ENCODE data around the gene FOXO6. TPM values are rescaled to one million over a fixed set of nuclear protein-coding genes. Genes with fewer than 3 reads are reported as not detected.

The FOXO6 gene
- total and polyA plus RNA-seq, 7 experiments from 2014 or later = 0.66 to 1.3 TPM; not detected in 5

GRCh38 chr1:41392528-41392924 lies 31.3 kb downstream of the FOXO6 start:
- Histone ChIP-seq H3K9me3 (ENCODE audit: control insufficient read depth in 2 of 3, low read length in 3 of 3) (no peaks in the 10 kb centered on the region), H3K27ac (ENCODE audit: low read depth, low read length) (no peak overlapping the region), H3K27me3 (ENCODE audit: control insufficient read depth in 2 of 2, insufficient read depth in 2 of 2, low read length in 2 of 2) (no peaks in the 10 kb centered on the region), H3K4me3 (ENCODE audit: low read length) (no peak overlapping the region), H3K4me1 (ENCODE audit: control insufficient read depth in 2 of 2, insufficient read depth in 2 of 2, low read length in 2 of 2) (no peaks in the 10 kb centered on the region), H3K36me3 (ENCODE audit: control insufficient read depth in 2 of 3, insufficient read depth in 3 of 3, low read length in 3 of 3) (no peaks in the 10 kb centered on the region)
- Mint-ChIP-seq H3K27me3 (peaks cover 17 to 28% (median 20%) of the 10 kb centered on the region in 5 donors), H3K4me3 (no peak overlapping the region), H3K4me1 (peaks cover 0 to 6% (median 0%) of the 10 kb centered on the region in 7 donors), H3K27ac (no peak overlapping the region), H3K36me3 (no peaks in the 10 kb centered on the region), H3K9me3 (peaks cover 0 to 2% (median 0%) of the 10 kb centered on the region in 11 donors)
- no peak for DNase-seq
- intact Hi-C loops (cut with micrococcal nuclease) = no loop called here
- ATAC-seq = no peak
- ChIA-PET POLR2A (no interaction called here), CTCF (no interaction called here)

DNA sequence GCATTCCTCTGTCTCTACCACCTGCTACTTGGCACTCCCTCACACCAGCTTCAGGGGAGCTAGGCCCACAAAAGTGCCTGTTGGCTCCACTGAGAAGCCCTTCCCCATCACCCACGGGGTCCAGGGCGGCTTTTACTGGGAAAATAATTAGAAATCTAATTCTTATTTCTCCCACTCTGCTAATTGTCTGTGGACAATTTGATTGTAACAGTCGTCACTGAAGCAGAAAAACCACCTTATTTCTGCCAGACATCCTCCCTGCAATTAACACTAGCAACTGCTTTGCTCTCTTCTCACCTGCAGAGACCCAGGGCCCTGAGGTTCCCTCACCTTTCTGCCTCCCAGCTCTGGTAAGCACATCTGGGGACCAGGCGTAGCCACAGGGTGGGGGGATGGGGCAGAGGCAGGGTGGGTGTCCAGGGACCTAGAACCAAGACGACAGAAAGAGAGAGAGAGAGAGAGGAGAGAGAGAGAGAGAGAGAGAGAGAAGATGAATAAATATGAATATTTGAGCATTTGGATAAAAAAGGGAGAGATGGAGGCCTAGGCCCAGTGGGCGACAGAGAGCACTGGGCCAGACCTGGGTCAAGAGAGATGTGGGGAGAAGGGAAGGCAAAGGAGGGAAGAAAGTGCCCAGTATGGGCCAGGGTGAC lies 32.6 kb downstream of the FOXO6 start:
- Mint-ChIP-seq H3K4me3 (no peak overlapping the region), H3K36me3 (no peaks in the 10 kb centered on the region), H3K27ac (no peak overlapping the region), H3K9me3 (peaks cover 0 to 2% (median 0%) of the 10 kb centered on the region in 11 donors), H3K27me3 (peaks cover 13 to 25% (median 20%) of the 10 kb centered on the region in 5 donors), H3K4me1 (peaks cover 0 to 6% (median 0%) of the 10 kb centered on the region in 7 donors)
- no peak overlapping the region for H3K27ac ChIP-seq (ENCODE audit: low read depth, low read length)
- POLR2A ChIA-PET = no interaction called here
- no peaks in the 10 kb centered on the region for H3K9me3 ChIP-seq (ENCODE audit: control insufficient read depth in 2 of 3, low read length in 3 of 3)
- intact Hi-C loops (cut with micrococcal nuclease) = no loop called here
- no peak for DNase-seq
- no peak overlapping the region for H3K4me3 ChIP-seq (ENCODE audit: low read length)
- CTCF ChIA-PET = interaction anchor here (1.0 kb wide), 1 partner anchor 24 kb away, joined by 3 read pairs; no protein-coding TSS in a partner anchor
- H3K36me3 ChIP-seq (ENCODE audit: control insufficient read depth in 2 of 3, insufficient read depth in 3 of 3, low read length in 3 of 3) = no peaks in the 10 kb centered on the region
- H3K4me1 ChIP-seq (ENCODE audit: control insufficient read depth in 2 of 2, insufficient read depth in 2 of 2, low read length in 2 of 2) = no peaks in the 10 kb centered on the region
- H3K27me3 ChIP-seq (ENCODE audit: control insufficient read depth in 2 of 2, insufficient read depth in 2 of 2, low read length in 2 of 2) = no peaks in the 10 kb centered on the region
- ATAC-seq = no peak

GRCh38 chr1:41394369-41394744 lies 33.1 kb downstream of the FOXO6 start:
- H3K36me3 Mint-ChIP-seq = no peaks in the 10 kb centered on the region
- peaks cover 0 to 6% (median 0%) of the 10 kb centered on the region in 7 donors for H3K4me1 Mint-ChIP-seq
- no peak overlapping the region for H3K4me3 Mint-ChIP-seq
- H3K9me3 Mint-ChIP-seq = peaks cover 0 to 2% (median 0%) of the 10 kb centered on the region in 11 donors
- no peak overlapping the region for H3K27ac Mint-ChIP-seq
- H3K9me3 ChIP-seq (ENCODE audit: control insufficient read depth in 2 of 3, low read length in 3 of 3) = no peaks in the 10 kb centered on the region
- CTCF ChIA-PET = no interaction called here
- peaks cover 13 to 25% (median 20%) of the 10 kb centered on the region in 5 donors for H3K27me3 Mint-ChIP-seq
- no peak for ATAC-seq
- no peak overlapping the region for H3K27ac ChIP-seq (ENCODE audit: low read depth, low read length)
- no peak overlapping the region for H3K4me3 ChIP-seq (ENCODE audit: low read length)
- H3K4me1 ChIP-seq (ENCODE audit: control insufficient read depth in 2 of 2, insufficient read depth in 2 of 2, low read length in 2 of 2) = no peaks in the 10 kb centered on the region
- DNase-seq = no peak
- no peaks in the 10 kb centered on the region for H3K27me3 ChIP-seq (ENCODE audit: control insufficient read depth in 2 of 2, insufficient read depth in 2 of 2, low read length in 2 of 2)
- POLR2A ChIA-PET = no interaction called here
- intact Hi-C loops (cut with micrococcal nuclease) = no loop called here
- H3K36me3 ChIP-seq (ENCODE audit: control insufficient read depth in 2 of 3, insufficient read depth in 3 of 3, low read length in 3 of 3) = no peaks in the 10 kb centered on the region

DNA sequence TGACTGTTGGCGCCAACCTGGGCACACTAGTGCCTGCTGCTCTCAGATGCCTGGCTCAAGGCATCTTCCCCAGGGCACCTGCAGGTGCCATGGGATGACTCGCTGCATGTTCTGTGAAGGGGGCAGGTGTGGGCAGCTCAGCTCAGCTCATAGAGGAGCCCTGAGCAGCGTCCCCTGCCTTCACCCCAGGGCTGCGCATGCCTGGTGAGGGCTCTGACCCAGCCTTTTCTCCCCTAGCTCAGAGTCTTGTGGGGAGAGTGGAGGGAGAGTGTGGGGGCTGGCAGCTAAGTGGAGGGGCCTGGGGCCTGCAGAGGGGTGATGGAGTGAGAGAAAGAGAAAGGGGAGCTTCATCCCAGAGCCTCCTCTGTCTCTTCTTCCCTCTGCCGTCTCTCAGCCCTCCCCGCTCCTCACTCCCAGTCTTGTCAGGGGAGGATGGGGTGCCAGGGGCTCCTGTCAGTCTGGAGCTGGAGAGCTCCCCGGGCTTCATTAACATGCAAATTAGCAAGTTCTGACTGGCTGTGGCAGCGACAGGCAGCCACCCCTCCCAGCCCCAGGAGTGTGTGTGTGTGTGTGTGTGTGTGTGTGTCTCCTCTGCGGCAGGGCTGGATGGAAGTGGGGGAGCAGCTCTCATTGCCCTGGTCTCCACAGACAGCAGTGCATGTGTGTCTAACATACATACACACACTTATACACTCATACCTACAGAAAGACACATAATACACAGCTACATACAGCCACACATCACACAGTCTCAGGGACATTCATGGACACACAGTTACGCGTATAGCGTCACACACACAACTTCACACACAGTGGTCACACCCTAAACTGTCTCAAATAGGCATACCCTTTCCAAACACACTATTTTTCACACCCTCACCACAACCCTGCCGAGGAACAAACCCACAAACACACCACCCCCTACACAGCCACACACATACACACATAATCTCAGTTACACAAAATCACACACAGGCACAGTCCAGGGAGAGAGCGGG lies 34.0 kb downstream of the FOXO6 start:
- DNase-seq (no peak), ATAC-seq (peak; percentile 38)
- intact Hi-C loops (cut with micrococcal nuclease) = no loop called here
- Histone ChIP-seq H3K36me3 (ENCODE audit: control insufficient read depth in 2 of 3, insufficient read depth in 3 of 3, low read length in 3 of 3) (no peaks in the 10 kb centered on the region), H3K4me1 (ENCODE audit: control insufficient read depth in 2 of 2, insufficient read depth in 2 of 2, low read length in 2 of 2) (no peaks in the 10 kb centered on the region), H3K27me3 (ENCODE audit: control insufficient read depth in 2 of 2, insufficient read depth in 2 of 2, low read length in 2 of 2) (no peaks in the 10 kb centered on the region), H3K27ac (ENCODE audit: low read depth, low read length) (no peak overlapping the region), H3K9me3 (ENCODE audit: control insufficient read depth in 2 of 3, low read length in 3 of 3) (no peaks in the 10 kb centered on the region), H3K4me3 (ENCODE audit: low read length) (no peak overlapping the region)
- Mint-ChIP-seq H3K4me1 (peaks cover 0 to 6% (median 0%) of the 10 kb centered on the region in 7 donors), H3K27me3 (peaks cover 13 to 33% (median 22%) of the 10 kb centered on the region in 5 donors), H3K9me3 (peaks cover 0 to 3% (median 0%) of the 10 kb centered on the region in 11 donors), H3K36me3 (no peaks in the 10 kb centered on the region), H3K27ac (no peak overlapping the region), H3K4me3 (no peak overlapping the region)
- POLR2A ChIA-PET = no interaction called here
- CTCF ChIA-PET = no interaction called here

- H3K4me1 ChIP-seq (ENCODE audit: control insufficient read depth in 2 of 2, insufficient read depth in 2 of 2, low read length in 2 of 2) = no peaks in the 10 kb centered on the region
- H3K36me3 ChIP-seq (ENCODE audit: control insufficient read depth in 2 of 3, insufficient read depth in 3 of 3, low read length in 3 of 3) = no peaks in the 10 kb centered on the region
- no peaks in the 10 kb centered on the region for H3K9me3 ChIP-seq (ENCODE audit: control insufficient read depth in 2 of 3, low read length in 3 of 3)
- H3K4me3 Mint-ChIP-seq = no peak overlapping the region
- peaks cover 13 to 33% (median 24%) of the 10 kb centered on the region in 5 donors for H3K27me3 Mint-ChIP-seq
- no peak overlapping the region for H3K4me3 ChIP-seq (ENCODE audit: low read length)
- no peaks in the 10 kb centered on the region for H3K36me3 Mint-ChIP-seq
- DNase-seq = no peak
- H3K27ac Mint-ChIP-seq = no peak overlapping the region
- H3K27ac ChIP-seq (ENCODE audit: low read depth, low read length) = no peak overlapping the region
- ChIA-PET CTCF (no interaction called here), POLR2A (no interaction called here)
- intact Hi-C loops (cut with micrococcal nuclease) = no loop called here
- H3K4me1 Mint-ChIP-seq = peaks cover 0 to 6% (median 0%) of the 10 kb centered on the region in 7 donors
- no peaks in the 10 kb centered on the region for H3K27me3 ChIP-seq (ENCODE audit: control insufficient read depth in 2 of 2, insufficient read depth in 2 of 2, low read length in 2 of 2)
- ATAC-seq = peak; percentile 7
- H3K9me3 Mint-ChIP-seq = peaks cover 0 to 5% (median 0%) of the 10 kb centered on the region in 11 donors
Observed at GRCh38 chr1:41396084-41396483, 34.9 kb downstream of the FOXO6 start.

DNA sequence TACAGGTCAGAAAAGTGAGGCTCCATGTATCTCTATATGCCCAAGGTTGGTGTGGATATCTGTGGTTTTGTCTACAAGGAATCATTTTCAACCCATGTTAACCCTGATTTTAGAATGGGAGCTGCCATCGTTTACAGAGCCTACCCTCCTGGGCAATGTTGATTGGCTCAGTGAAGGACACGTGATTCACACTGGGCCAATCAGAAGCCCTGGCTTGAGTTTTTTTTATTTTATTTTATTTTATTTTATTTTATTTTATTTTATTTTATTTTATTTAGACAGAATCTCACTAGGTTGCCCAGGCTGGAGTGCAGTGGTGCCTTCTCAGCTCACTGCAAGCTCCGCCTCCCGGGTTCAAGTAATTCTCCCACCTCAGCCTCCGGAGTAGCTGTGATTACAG lies 35.8 kb downstream of the FOXO6 start:
- Histone ChIP-seq H3K4me3 (ENCODE audit: low read length) (no peak overlapping the region), H3K4me1 (ENCODE audit: control insufficient read depth in 2 of 2, insufficient read depth in 2 of 2, low read length in 2 of 2) (no peaks in the 10 kb centered on the region), H3K9me3 (ENCODE audit: control insufficient read depth in 2 of 3, low read length in 3 of 3) (no peaks in the 10 kb centered on the region), H3K27me3 (ENCODE audit: control insufficient read depth in 2 of 2, insufficient read depth in 2 of 2, low read length in 2 of 2) (no peaks in the 10 kb centered on the region), H3K27ac (ENCODE audit: low read depth, low read length) (no peak overlapping the region), H3K36me3 (ENCODE audit: control insufficient read depth in 2 of 3, insufficient read depth in 3 of 3, low read length in 3 of 3) (no peaks in the 10 kb centered on the region)
- ATAC-seq (no peak), DNase-seq (no peak)
- Mint-ChIP-seq H3K27me3 (peaks cover 21 to 39% (median 32%) of the 10 kb centered on the region in 5 donors), H3K9me3 (peaks cover 0 to 5% (median 0%) of the 10 kb centered on the region in 11 donors), H3K27ac (no peak overlapping the region), H3K4me3 (no peak overlapping the region), H3K36me3 (no peaks in the 10 kb centered on the region), H3K4me1 (peaks cover 0 to 6% (median 0%) of the 10 kb centered on the region in 7 donors)
- CTCF ChIA-PET = no interaction called here
- POLR2A ChIA-PET = no interaction called here
- intact Hi-C loops (cut with micrococcal nuclease) = no loop called here

Measured in naive thymus-derived CD4-positive, alpha-beta T cell (primary cell).